Activated naive CD8-positive, alpha-beta T cell treated with anti-CD3 and anti-CD28 coated beads, Interleukin-2, amount 50 U/mL, for 24 hours (primary cell): ENCODE data around the gene CCDC178.

Source experiments
- ATAC-seq: fragments of 150-1000 bp; cut with Tn5 transposase; one replicate; pipeline ENCODE4 v1.10.0; 2021
- DNase-seq: peaks from one replicate; pipeline ENCODE4 v3.0.0; 2021
- H3K27ac Mint-ChIP-seq: one replicate; pipeline ENCODE4 v1.8.0; 2021; ENCODE audit warnings: mild to moderate bottlenecking, mixed read lengths
- H3K27me3 Mint-ChIP-seq: one replicate; pipeline ENCODE4 v1.8.0; 2021; ENCODE audit warnings: mixed read lengths
- H3K36me3 Mint-ChIP-seq: one replicate; pipeline ENCODE4 v1.8.0; 2021; ENCODE audit warnings: low read depth, mixed read lengths
- H3K4me1 Mint-ChIP-seq: one replicate; pipeline ENCODE4 v1.8.0; 2021; ENCODE audit warnings: mixed read lengths
- H3K4me3 Mint-ChIP-seq: one replicate; pipeline ENCODE4 v1.8.0; 2021; ENCODE audit warnings: mild to moderate bottlenecking, moderate library complexity, mixed read lengths
- H3K9me3 Mint-ChIP-seq: one replicate; pipeline ENCODE4 v1.8.0; 2021; ENCODE audit warnings: mixed read lengths

The CCDC178 gene

DNA sequence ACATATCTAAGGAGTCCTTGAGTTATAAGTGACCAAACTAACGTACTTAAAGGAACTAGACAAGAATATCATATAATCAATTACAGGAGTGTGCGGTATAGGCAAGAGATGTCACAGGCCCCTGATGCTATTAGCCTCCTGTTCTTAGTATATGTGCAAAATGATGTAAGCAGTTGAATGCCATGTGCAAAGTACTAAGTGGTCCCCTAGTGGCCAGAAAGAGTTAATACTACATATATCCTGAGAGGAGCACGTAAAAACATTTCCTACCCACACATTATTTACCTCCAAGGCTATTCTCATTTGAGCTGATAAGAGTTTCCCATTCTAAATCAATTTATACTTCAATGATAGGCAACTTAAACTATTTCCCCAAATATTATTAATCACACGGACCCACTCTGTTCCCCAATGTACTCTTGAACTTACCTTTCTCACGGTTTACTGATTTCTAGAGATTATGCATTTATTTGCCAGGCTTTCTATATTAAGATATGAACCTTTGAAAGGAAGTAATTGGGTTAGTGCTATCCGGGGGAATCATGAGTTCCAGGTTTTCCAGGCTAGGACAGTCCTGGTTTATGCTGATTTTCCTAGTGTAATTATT lies 509.7 kb downstream of the CCDC178 start:
- peak; percentile 59 for ATAC-seq
- H3K27ac Mint-ChIP-seq, result no peak overlapping the region
- no peak overlapping the region for H3K4me3 Mint-ChIP-seq
- H3K4me1 Mint-ChIP-seq, result no peaks in the 10 kb centered on the region
- H3K9me3 Mint-ChIP-seq, result no peaks in the 10 kb centered on the region
- no peaks in the 10 kb centered on the region for H3K27me3 Mint-ChIP-seq
- no peak for DNase-seq
- no peaks in the 10 kb centered on the region for H3K36me3 Mint-ChIP-seq

GRCh38 chr18:32929213-32929612 lies 511.3 kb downstream of the CCDC178 start:
- H3K9me3 Mint-ChIP-seq, result no peaks in the 10 kb centered on the region
- ATAC-seq (no peak), DNase-seq (no peak)
- H3K27me3 Mint-ChIP-seq, result no peaks in the 10 kb centered on the region
- no peaks in the 10 kb centered on the region for H3K4me1 Mint-ChIP-seq
- H3K36me3 Mint-ChIP-seq, result no peaks in the 10 kb centered on the region
- H3K4me3 Mint-ChIP-seq, result no peak overlapping the region
- H3K27ac Mint-ChIP-seq, result no peak overlapping the region

GRCh38 chr18:32922951-32923430 lies 517.5 kb downstream of the CCDC178 start:
- no peaks in the 10 kb centered on the region for H3K27me3 Mint-ChIP-seq
- ATAC-seq (no peak), DNase-seq (no peak)
- H3K4me1 Mint-ChIP-seq, result peaks cover 6% of the 10 kb centered on the region
- no peak overlapping the region for H3K27ac Mint-ChIP-seq
- H3K9me3 Mint-ChIP-seq, result no peaks in the 10 kb centered on the region
- H3K4me3 Mint-ChIP-seq, result no peak overlapping the region
- H3K36me3 Mint-ChIP-seq, result no peaks in the 10 kb centered on the region

GRCh38 chr18:32920796-32921787 lies 519.4 kb downstream of the CCDC178 start:
- ATAC-seq, result no peak
- Mint-ChIP-seq H3K27ac (no peak overlapping the region), H3K4me1 (peaks cover 6% of the 10 kb centered on the region), H3K27me3 (no peaks in the 10 kb centered on the region), H3K9me3 (no peaks in the 10 kb centered on the region), H3K4me3 (no peak overlapping the region), H3K36me3 (no peaks in the 10 kb centered on the region)
- DNase-seq, result no peak

DNA sequence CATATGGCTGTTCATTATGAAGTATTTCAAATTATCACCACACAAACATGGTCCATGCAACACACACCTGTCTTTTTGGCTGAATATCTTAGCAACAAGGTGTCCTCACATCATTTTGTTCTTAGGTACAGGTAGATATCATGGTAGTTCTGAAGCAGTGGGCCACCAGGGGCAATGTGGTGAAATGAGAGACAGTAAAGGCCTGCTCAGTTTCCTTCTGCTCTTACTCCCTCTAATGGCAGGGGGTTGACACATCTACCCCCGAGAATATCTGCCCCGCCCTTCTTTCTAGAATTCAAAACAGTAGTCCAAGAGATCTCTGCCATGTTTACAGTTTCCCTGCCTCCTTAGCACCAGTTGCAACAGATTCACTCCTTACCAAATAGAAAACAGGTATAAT lies 520.7 kb downstream of the CCDC178 start:
- Mint-ChIP-seq H3K36me3 (no peaks in the 10 kb centered on the region), H3K9me3 (no peaks in the 10 kb centered on the region), H3K27me3 (no peaks in the 10 kb centered on the region), H3K4me3 (no peak overlapping the region), H3K27ac (no peak overlapping the region), H3K4me1 (peaks cover 9% of the 10 kb centered on the region)
- ATAC-seq (peak; percentile 65), DNase-seq (no peak)

GRCh38 chr18:32918692-32919250 lies 521.8 kb downstream of the CCDC178 start:
- H3K27me3 Mint-ChIP-seq, result no peaks in the 10 kb centered on the region
- no peaks in the 10 kb centered on the region for H3K36me3 Mint-ChIP-seq
- H3K4me1 Mint-ChIP-seq, result peaks cover 9% of the 10 kb centered on the region
- H3K9me3 Mint-ChIP-seq, result no peaks in the 10 kb centered on the region
- ATAC-seq, result no peak
- DNase-seq, result no peak
- H3K4me3 Mint-ChIP-seq, result no peak overlapping the region
- no peak overlapping the region for H3K27ac Mint-ChIP-seq

GRCh38 chr18:32915516-32915915 lies 525.0 kb downstream of the CCDC178 start:
- peaks cover 3% of the 10 kb centered on the region for H3K27me3 Mint-ChIP-seq
- H3K27ac Mint-ChIP-seq, result no peak overlapping the region
- peaks cover 6% of the 10 kb centered on the region for H3K4me1 Mint-ChIP-seq
- H3K9me3 Mint-ChIP-seq, result no peaks in the 10 kb centered on the region
- H3K4me3 Mint-ChIP-seq, result no peak overlapping the region
- DNase-seq (no peak), ATAC-seq (no peak)
- H3K36me3 Mint-ChIP-seq, result no peaks in the 10 kb centered on the region

GRCh38 chr18:32911660-32912284 lies 528.7 kb downstream of the CCDC178 start:
- no peak for ATAC-seq
- H3K27ac Mint-ChIP-seq, result no peak overlapping the region
- no peak overlapping the region for H3K4me3 Mint-ChIP-seq
- peaks cover 6% of the 10 kb centered on the region for H3K9me3 Mint-ChIP-seq
- H3K36me3 Mint-ChIP-seq, result no peaks in the 10 kb centered on the region
- peaks cover 4% of the 10 kb centered on the region for H3K4me1 Mint-ChIP-seq
- peaks cover 3% of the 10 kb centered on the region for H3K27me3 Mint-ChIP-seq
- no peak for DNase-seq

DNA sequence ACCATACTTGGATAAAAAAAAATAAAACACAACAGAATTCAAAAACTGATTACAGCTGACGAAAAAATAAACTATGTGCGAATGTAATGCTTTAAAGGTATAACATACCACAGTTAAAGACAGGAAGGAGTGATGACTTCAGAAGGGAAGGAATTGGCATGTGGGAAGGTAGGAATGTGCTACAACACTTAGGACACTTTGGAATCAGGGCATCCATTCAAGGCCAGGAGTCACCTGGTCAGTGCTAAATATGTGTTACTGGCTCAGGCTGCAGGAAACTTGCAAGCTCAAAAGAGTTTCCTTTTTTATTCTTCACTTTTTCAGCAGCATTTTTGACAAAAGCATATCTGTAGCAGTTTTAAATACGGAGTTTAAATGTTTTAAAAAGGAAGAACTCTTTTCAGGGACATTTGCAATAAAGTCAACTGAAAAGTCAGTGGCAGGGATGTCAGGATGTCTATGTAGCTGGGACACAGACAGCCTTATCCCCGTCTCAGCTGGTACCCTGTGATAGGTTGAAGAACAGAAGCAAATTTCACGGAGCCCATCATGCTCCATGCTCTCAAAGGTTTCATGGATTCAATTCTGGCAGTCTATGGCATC lies 529.7 kb downstream of the CCDC178 start:
- peaks cover 3% of the 10 kb centered on the region for H3K27me3 Mint-ChIP-seq
- peaks cover 6% of the 10 kb centered on the region for H3K9me3 Mint-ChIP-seq
- H3K4me3 Mint-ChIP-seq, result no peak overlapping the region
- DNase-seq (no peak), ATAC-seq (no peak)
- H3K27ac Mint-ChIP-seq, result no peak overlapping the region
- no peaks in the 10 kb centered on the region for H3K36me3 Mint-ChIP-seq
- H3K4me1 Mint-ChIP-seq, result peaks cover 4% of the 10 kb centered on the region

DNA sequence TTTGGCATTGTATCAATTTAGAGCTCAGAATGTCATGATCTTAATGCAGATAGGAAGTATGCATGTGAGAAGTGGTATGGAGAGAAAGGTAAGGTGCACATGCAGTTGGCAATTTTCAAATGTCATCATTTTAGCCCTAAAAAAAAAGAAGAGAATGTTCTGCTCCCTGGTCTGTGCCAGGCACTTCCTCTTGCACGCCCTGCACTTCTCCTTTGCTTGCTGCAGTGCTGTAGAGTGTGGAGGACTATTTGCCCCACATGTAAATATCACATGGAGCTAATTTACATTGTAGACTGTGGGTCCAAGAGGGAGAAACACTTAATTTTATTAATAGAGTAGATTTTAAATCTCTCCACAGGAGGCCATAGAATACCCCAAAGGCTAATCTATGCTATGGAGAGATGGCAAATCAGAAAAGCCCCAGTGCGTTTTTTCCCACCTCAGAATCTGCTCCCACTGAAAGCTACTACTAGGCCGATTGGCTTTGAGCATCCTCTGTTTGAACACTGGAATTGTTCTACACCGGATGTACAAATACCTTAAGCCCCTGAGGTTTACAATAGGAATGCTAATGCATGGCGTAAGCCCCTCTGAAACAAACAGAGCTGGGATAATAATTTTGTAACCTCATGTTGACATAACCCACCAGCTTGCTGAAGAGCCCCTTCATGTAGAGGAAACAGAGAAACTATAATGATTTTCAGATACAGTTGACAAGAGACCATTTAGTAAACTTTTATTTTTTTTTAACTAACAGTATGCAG lies 530.5 kb downstream of the CCDC178 start:
- Mint-ChIP-seq H3K27ac (no peak overlapping the region), H3K9me3 (peaks cover 6% of the 10 kb centered on the region), H3K4me3 (no peak overlapping the region), H3K36me3 (no peaks in the 10 kb centered on the region), H3K4me1 (peaks cover 2% of the 10 kb centered on the region), H3K27me3 (peaks cover 3% of the 10 kb centered on the region)
- no peak for ATAC-seq
- DNase-seq, result no peak

DNA sequence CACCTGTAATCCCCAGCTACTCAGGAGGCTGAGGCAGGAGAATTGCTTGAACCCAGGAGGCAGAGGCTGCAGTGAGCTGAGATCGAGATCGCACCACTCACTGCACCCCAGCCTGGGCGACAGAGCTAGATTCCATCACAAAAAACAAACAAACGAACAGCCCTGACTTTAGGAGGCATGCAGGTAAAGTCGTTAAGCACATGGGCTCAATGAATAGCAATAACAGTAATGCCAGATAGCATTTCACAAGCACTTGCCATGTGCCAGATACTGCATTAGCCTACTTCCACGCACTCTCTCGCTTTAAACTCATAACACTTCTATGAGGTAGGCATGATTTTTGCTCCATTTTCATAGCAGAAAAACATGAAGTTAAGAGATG lies 532.1 kb downstream of the CCDC178 start:
- Mint-ChIP-seq H3K4me3 (no peak overlapping the region), H3K4me1 (peaks cover 4% of the 10 kb centered on the region), H3K36me3 (no peaks in the 10 kb centered on the region), H3K9me3 (peaks cover 6% of the 10 kb centered on the region), H3K27me3 (peaks cover 3% of the 10 kb centered on the region), H3K27ac (no peak overlapping the region)
- DNase-seq (no peak), ATAC-seq (no peak)

GRCh38 chr18:32907648-32908423 lies 532.7 kb downstream of the CCDC178 start:
- Mint-ChIP-seq H3K4me3 (no peak overlapping the region), H3K27ac (no peak overlapping the region), H3K36me3 (no peaks in the 10 kb centered on the region), H3K9me3 (peaks cover 6% of the 10 kb centered on the region), H3K27me3 (peaks cover under 1% of the 10 kb centered on the region), H3K4me1 (peaks cover 4% of the 10 kb centered on the region)
- no peak for DNase-seq
- ATAC-seq, result no peak

- no peak overlapping the region for H3K4me3 Mint-ChIP-seq
- peaks cover 4% of the 10 kb centered on the region for H3K4me1 Mint-ChIP-seq
Observed at GRCh38 chr18:32907311-32907585, 533.3 kb downstream of the CCDC178 start.

More at GRCh38 chr18:32907311-32907585, 533.3 kb downstream of the CCDC178 start:
- Mint-ChIP-seq H3K27me3 (no peaks in the 10 kb centered on the region), H3K36me3 (no peaks in the 10 kb centered on the region), H3K9me3 (peaks cover 6% of the 10 kb centered on the region), H3K27ac (no peak overlapping the region)
- ATAC-seq (no peak), DNase-seq (no peak)
